ENCODE data around the gene DNMT3A.

The DNMT3A gene

DNA sequence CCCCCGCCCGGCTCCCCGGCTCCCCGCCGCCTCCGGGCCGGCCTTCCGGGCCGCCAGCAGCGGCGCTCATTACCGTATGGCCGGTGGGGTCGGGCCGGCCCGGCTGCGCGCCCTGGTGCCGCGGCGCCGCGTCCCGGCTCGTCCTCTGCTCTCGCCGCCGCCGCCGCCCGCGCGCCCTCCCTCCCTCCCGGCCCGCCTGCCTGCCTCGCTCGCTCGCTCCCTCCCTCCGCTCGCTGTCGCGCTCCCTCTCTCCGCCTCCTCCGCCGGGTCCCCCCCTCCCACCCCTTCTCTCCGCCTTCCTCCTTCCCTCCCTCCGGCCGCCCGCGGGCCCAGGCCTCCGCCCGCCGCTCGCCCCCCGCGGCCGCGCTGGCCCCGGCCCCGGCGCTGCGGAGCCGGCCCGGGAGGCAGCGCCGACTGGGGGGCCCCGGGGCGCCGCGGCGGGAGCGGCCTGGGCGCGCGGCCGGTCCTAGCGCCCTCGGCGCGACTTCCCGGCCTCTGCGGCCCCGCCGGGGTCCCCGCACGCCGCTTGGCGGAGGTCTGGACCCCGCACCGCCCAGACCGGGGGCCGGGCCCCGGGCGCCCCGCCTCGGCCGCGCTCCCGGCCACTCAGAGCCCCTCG lies at the start of gene DNMT3A:
Gene DNMT3A (minus strand): TSS at position 173 of the 619 bp plus-strand sequence. CDS start 27,941 bp downstream, outside the sequence.
- no peak for DNase-seq (ENCODE audit: low read depth)

DNA sequence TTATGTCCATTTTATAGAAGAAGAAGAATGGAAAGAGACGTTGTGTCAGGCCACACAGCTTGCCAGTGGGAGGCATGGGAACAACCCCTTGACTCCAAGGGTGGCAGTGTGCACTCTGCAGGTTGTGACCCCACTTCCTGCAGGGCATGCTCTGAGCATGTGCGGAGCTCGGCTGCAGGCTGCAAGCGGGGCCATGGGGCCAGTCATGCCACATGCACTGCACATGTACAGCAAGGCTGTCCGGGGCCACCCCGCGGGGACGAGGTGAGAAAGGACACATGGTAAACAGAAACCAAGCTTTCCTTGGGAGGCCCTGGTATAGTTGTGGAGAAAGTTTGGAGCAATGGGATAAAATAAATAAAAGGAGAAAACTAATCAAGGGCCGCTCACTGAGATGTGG lies 47.4 kb upstream of the DNMT3A start:
- no peak for DNase-seq (ENCODE audit: low read depth)

DNA sequence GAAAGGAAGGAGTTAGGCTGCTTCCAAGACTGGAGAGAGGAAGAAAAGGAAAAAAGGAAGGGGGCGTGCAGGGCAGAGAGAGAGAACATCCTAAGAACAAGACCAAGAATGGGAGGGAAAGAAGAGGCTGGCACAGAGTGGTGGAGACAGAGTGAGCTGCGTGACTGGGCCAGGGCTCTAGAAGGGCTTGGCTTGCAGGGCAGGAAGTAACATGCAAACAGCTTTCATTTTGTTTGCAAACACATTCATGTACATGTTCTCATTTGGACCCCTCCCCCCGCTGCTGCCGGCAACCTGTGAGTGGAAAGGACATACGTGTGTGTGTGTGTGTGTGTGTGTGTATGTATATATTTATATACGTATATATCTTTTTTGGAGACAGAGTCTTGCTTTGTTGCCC lies 46.8 kb upstream of the DNMT3A start:
- no peak for DNase-seq (ENCODE audit: low read depth)

DNA sequence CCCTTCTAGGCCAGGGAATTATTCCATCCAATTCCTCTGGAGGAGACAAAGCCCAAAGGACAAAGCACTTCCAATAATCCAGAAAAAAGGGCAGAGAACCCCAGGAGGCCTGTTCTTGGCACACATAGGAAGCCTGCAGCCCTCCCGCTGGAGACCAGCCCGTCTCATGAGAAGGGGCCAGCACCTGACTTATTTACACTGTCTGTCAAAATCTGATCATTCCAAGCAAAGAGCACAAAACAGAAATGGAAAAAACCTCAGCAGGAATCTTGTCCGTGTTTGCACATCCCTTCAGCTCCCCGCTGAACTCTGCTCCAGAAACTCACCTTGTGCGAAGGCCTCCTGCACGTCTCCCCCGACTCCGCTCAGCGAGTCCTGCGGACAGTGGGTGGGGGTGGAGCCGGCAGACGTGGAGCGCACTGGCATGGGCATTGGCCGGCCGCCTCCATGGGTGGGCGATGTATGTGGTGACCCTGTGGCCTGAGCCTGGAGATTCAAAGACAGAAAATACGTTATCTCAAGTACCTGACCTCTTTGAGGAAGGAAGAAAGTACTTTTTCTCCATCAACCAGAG lies 46.2 kb upstream of the DNMT3A start:
- DNase-seq (ENCODE audit: low read depth): no peak

DNA sequence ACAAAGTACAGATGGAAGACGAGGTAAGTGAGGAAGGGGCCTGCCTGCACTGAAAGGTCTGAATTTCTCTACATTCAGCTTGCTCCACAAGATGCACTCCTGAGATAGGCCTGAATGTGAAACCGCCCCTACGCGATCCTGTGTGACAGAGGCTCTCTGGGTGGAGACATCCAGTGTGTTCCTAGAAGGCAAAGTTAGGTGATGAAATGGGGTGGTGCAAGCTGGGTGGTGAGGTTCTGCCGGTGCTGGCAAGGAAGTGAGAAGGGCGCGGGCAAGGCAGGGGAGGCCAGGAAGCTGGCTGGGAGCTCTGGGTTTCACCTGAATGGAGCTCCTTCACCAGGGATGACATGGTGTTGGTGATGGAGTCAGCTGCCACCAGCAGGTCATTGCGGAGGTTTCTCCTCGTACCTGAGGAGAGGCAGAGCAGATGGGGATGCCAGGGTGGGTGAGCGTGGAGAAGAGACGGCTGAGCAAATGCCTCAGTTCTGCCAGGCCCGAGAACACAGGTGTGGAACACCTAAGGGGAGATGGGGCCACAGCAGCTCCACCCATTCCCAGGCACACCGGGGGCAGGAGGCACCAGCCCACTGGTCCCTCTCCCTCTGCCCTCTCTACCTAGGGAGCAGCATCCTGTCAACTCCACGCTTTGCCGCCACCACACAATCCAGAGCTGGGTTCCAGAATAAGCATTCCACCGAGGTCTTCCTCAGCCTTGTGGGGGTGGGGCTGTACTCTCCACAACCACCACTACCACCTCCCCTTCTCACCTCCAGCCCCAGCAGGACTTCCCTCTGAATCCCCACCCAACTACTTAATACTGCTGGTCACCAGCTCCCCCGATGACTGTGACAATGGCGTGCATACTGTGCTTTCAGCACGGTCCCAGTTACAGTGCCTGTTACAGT lies 45.5 kb upstream of the DNMT3A start:
- DNase-seq (ENCODE audit: low read depth): no peak

DNA sequence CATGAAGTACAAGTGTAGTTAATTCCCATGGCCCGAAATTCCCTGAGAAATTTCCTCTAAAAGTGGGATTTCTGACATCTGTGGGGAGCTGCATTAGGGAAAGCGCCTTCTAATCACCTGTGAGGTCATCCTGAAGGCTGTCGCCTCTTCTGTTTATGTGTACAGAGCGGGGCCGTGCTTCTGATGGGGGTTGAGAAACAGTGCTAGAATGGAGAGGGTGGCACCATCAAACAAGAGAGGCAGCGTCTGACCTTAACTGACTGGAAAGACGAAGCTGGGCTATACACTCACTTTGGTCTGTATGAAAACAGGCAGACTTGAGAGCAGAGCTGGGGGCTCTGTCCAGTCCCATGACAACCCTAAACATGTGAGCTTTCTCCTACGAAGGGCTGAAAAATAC lies 44.2 kb upstream of the DNMT3A start:
- DNase-seq (ENCODE audit: low read depth): no peak

DNA sequence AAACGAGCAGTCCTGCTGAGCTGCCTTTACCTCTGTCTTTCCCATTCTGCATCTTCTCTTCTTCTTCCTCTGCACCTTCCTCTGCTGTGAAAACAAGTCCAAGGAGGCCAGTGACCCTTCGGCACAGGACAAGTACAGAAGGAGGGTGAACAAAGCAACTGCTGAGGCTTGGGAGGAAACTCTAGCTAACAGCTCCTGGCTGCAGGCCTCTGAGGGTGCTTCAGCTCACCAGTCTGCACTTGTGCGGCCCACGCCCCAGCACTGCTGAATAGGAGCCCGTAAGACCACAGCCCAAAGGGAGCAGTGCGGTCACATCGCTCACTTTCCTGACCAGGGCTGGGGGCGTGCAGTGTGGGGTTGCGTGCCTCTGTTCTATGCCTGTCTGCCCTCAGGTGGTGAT lies 42.1 kb upstream of the DNMT3A start:
- no peak for DNase-seq (ENCODE audit: low read depth)

DNA sequence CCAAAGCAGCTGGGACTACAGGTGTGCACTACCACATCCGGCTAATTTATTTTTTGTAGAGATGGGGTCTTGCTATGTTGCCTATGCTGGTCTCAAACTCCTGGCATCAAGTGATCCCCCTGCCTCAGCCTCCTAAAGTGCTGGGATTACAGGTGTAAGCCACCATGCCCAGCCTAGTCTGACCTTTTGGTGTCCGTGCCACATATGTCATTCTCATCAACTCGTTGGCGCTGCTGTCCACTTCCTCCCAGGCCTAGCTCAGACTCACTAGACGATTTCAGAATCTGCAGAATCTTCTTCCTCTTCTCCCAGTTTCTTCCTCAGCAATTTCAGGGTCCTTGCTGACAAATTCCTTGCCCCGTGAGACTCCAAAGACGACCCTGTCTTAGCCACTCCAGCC lies 39.8 kb upstream of the DNMT3A start:
- DNase-seq (ENCODE audit: low read depth): no peak

DNA sequence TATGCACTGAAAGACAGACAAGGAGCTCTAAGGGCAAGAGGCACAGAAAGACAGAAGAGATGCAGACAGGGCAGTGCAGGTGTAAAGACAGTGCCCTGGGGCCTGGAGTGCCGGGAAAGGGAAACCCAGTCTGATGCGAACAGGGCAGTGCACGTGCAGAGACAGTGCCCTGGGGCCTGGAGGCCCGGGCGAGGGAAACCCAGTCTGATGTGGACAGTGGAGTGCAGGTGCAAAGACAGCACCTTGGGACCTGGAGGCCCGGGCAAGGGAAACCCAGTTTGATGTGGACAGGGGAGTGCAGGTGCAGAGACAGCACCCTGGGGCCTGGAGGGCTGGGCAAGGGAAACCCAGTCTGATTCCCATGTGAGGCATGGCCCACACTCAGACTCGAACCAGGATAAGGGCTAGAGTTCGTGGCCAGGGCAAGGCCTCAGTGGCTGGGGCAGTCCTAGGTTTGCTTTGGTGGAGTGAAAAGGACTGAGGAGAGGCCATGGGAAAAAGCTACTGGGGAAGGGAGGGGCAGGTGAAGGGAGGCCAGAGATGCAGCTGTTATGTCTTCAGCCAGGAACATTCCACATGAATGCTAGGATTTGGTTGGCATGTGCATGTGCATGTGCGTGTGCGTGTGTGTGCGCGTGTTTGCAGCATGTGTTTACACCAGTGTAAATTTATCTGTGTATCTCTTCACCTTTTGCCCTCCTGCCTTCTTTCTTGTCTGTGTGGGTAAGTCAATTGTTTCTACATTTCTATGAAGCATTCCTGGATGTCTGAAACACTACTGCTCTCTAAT lies 39.1 kb upstream of the DNMT3A start:
- DNase-seq (ENCODE audit: low read depth): no peak

DNA sequence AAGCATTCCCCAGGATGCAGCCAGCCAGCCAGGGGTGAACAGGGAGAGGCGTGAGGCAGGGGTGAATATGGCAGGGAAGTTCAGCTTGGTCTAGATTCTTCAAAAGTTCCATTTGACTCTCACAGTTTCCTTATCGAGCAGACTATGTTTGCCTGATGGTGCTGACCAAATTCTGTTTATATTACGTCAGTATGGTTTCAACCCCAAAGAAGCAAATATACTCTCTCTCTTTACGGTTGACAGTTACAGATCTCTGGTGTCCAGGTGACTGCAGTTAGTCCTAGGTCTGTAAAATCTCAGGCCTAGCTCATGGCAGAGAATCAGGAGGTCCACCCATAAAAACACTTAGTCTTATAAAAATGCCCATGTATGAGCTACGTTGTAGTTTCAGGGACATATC lies 38.3 kb upstream of the DNMT3A start:
- DNase-seq (ENCODE audit: low read depth): no peak

DNA sequence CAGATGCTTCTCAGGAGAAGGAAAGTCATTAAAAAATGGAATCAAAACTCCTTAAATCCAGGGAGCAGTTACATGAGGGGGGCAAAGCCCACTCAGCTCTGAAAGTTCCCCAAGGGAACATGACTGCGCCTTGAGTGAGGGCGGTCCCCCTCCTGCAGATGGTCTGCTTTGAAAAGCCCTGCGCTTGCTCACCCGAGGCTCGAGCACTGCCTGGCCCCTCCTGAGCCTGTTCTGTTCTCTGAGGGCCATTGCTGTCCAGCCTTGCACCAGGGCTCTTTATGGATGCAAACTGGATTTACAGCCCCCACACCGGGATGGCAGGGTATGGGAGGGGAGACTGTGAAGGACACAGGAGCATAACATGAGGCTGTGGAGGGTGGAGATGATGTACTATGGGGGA lies 37.8 kb upstream of the DNMT3A start:
- DNase-seq (ENCODE audit: low read depth): no peak

DNA sequence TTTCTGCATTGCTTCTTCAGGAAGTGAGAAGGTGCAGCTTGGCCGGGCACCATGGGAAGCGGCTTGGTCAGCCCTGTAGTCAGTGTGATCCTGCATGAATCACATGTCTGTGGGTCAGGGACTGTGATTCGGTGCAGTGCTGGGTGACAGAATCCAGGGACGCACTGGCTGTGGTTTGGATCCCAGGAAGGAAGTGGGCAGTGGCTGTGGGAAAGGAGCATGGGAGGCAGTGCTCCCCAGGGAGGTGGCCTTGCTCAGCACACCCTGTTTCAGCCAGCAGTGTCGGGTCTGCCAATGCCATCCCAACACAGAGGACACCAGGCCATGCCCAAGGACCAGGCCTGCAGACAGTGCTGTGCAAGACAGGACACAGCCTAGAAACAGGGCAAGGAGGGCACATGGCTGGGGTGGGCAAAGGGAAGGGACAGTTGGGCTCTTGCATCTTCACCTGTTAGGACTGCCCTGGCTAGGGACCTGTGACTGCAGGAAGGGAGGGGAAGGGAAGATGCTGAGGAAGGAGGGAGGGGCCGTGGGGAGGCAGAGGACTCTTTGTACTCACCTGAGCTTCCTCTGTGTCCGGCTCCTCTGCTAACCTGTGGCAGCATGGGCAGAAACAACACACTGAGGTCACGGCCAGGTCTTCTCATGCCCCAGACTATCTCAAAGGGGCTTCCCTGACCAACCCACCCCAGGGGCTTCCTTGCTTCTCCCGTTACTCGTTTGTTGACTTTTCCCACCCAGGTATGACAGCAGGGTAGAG lies 37.2 kb upstream of the DNMT3A start:
- DNase-seq (ENCODE audit: low read depth): no peak

DNA sequence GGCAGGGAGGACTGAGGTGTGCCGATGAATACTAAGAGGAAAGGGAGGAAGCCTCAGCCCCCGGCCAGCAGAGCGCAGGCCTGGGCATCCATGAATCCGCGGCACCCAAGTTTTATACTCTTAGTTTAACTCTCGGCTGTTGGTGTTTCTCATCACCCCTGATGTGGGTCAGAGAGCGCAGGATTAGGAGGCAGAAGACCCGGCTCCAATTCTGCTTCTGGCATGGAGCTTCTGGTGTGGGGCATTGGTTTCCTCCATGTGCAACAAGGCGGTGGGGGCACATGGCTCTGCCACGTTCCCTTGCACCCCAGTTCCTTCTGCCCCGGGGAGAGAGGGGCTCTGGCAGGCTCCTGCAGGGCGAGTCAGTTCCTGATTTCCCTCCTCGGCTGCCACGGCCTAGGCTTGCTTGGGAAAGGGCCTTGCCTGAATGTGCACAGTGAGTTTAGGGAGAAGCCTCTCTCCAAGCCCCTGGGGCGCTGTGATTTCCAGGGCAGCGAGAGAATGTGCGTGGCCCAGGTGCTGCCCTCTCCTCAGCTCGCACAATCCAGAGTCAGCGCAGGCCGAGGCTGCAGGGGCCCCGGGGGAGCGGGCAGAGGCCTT lies 36.2 kb upstream of the DNMT3A start:
- no peak for DNase-seq (ENCODE audit: low read depth)

DNA sequence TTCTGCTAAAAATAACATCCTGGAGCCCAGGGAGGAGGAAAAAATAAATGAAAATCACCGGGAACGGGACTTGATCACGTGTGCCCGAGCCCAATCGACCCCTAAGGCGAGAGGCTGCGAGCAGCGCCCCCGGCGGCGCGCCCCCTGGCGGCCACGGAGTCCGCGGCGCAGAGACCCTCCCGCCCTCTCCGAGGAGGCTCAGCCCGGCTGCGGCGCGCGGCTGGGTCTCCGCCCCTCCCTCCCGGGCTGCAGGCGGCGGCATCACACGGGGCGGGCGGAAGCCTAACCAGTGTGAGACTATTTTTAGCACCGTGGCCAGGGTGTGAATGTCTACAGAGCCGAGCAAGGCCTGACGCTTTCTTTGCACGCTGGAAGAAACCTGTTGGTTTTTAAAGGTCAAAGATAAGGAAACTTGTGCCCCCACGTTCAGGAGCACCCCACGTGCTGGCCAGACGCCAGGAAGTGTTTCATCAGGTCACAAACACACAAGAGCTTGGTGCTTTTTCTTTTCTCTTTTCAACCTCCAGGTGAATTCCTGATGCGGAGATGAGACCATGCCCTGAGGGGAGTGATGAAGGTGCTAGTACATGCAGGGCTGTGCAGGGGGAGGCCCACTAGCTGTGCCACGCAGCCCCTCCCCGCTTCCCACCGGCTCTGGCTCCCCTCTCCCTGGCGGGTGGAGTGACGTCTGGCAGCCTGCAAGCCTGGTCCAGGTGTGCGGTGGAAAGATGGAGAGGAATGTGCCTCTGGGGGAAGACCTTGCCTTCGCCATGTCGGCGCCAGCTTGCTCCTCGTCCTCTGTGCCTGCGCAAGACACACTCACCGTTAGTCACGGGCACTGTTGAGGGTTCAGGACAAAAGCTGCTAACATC lies 35.3 kb upstream of the DNMT3A start:
- DNase-seq (ENCODE audit: low read depth): no peak

DNA sequence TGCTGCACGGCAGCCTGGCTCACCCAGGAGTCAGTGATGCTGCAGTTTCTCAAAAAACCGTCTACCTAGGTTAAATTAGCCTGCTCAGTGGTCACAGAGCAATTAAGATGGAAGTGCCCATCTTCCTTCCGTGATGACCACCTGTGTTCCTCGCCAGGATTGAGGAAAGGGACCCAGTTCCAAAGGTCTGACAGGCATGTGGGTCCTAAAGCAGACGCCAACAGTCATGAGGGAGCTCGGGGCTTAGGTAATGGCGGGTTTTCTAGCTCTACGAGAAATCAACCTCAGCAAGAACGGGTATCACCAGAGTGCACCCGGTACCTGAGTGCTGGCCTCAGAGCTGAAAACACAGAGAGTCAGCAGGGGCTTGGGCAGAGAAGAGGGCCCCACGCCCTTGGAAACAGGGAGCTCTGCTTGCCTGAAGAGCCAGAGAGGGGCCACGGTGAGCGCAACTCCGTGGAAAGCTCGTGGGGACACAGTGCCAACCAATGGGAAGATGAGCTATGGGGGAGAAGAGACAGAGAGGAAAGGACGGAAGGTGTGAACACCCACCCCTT lies 34.3 kb upstream of the DNMT3A start:
- DNase-seq (ENCODE audit: low read depth): no peak

DNA sequence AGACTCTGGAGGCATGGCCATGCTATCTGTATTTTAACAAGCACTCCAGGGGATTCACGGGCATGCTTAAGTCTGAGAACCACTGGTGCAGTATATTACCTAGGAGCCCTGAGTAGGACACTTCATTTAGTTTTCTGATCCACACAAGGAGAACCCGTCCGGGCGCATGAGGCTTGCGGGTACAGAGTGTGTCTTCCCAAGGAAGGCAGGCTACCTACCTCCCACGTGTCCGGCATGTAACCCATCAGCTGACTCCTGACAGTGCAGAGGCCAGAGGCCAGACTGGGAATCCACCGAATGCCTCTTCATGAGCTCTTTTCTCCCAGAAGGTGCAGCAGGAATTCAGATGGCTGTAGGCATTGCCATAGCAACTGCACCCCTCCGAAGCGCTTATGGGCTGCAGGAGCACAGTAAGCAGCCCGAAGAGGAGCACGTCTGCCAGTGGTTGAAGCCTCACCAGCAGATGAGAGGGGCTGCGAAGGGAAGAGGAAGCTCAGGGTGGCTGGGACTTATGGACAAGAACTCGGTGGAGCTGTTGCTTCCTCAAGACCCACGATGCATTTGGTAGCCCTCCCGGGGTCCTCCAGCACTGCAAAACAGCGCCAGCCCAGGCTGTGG lies 33.8 kb upstream of the DNMT3A start:
- no peak for DNase-seq (ENCODE audit: low read depth)

DNA sequence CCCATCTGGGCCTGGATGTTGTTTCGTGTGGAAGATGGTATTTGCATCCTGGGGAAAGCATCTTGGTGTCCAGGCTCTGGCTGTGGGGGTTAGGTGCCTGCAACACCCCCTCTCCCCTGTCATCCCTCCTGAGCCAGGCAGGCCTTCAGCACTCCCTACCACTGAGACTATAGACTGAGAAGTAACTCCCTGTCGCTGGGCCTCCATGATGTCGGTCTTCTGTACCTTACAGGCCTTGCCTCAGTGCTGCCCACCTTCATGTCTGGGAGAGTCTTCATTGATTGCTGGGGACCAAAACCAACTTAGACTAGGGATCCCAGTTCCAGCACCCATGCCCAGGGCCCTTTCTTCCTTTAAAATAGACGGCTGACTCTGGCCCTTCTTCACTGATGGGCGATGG lies 33.1 kb upstream of the DNMT3A start:
- DNase-seq (ENCODE audit: low read depth): no peak

DNA sequence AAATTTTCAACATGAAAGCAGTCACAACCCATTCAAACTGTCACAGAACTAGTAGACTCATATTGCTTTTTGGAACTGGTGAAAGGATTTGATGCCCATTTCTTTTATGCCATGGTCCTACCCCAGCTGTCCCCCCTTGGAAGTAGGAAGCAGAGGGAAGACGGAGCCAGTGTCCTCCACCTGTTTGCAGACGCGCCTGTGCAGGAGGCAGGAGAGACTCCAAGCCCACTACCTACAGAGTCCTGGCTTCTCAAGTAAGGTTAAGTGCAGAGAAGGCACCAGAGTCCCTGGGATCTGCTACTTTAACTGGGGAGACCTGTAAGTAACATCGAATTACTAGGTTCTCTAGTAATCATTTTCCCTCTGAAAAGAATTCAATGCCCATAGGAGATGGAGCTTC lies 32.7 kb upstream of the DNMT3A start:
- DNase-seq (ENCODE audit: low read depth): no peak

DNA sequence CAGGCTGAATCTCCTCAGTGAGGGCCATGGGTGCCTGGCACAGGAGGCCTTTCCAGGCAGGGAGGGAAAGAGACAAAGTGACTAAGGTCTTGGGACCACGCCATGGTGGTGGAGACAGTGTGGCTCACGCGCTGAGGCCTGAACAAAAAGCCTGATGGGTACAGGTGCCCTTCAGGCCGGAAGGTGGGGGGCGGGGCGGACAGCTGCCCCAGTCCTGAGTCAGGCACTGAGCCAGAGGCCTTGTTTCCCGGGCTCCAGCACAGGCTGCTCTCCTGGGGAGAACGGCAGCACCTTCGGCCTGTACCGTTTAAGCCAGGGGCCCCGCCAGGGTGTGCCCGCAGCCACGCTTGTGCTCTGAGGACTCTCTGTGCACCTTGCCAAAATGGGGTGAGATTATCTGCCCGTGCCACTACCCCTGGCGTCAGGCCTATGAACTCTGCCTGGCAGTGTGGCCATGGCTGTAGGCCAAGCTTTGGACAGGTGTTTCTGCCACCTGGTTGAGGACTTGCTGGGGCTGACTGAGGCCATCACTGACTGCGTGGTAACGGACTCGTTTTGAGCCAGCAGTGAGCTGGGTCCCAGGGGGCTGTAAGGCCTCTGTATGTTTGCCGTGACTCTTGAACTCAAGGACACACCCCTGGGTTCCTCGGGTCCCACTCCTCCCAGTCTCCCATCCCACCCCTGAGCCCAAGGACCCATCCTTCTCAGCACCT lies 31.7 kb upstream of the DNMT3A start:
- DNase-seq (ENCODE audit: low read depth): no peak
